HEK293T (cell line): ENCODE data around the gene OSER1.

Source experiments
- FOXA1 ChIP-seq: fragments of 450-650 bp; IDR thresholded peaks from 2 replicates; pipeline ENCODE4 v1.6.1; 2016; ENCODE audit warnings: mild to moderate bottlenecking
- FOXK2 ChIP-seq: fragments of 450-650 bp; IDR thresholded peaks from 2 replicates; pipeline ENCODE4 v1.6.1; 2016; ENCODE audit warnings: mild to moderate bottlenecking
- HDGF ChIP-seq: fragments of 450-650 bp; IDR thresholded peaks from 2 replicates; pipeline ENCODE4 v1.6.1; 2017; ENCODE audit warnings: antibody characterized with exemption, borderline replicate concordance
- SP1 ChIP-seq: fragments of 450-650 bp; IDR thresholded peaks from 2 replicates; pipeline ENCODE4 v1.6.1; 2017
- ZNF384 ChIP-seq: fragments of 450-650 bp; IDR thresholded peaks from 2 replicates; pipeline ENCODE4 v1.6.1; 2016

- no peak for TF ChIP-seq HDGF
- TF ChIP-seq FOXK2: no peak
- TF ChIP-seq FOXA1: no peak
- no peak for TF ChIP-seq SP1
- no peak for TF ChIP-seq ZNF384
These were observed 16.8 kb downstream of the OSER1 start for GRCh38 chr20:44193801-44194200.
